ENCODE measurements around the gene DIP2B.
A peak's percentile ranks its signal among the peaks of the same experiment; 100 is the strongest.

Gene DIP2B

DNA sequence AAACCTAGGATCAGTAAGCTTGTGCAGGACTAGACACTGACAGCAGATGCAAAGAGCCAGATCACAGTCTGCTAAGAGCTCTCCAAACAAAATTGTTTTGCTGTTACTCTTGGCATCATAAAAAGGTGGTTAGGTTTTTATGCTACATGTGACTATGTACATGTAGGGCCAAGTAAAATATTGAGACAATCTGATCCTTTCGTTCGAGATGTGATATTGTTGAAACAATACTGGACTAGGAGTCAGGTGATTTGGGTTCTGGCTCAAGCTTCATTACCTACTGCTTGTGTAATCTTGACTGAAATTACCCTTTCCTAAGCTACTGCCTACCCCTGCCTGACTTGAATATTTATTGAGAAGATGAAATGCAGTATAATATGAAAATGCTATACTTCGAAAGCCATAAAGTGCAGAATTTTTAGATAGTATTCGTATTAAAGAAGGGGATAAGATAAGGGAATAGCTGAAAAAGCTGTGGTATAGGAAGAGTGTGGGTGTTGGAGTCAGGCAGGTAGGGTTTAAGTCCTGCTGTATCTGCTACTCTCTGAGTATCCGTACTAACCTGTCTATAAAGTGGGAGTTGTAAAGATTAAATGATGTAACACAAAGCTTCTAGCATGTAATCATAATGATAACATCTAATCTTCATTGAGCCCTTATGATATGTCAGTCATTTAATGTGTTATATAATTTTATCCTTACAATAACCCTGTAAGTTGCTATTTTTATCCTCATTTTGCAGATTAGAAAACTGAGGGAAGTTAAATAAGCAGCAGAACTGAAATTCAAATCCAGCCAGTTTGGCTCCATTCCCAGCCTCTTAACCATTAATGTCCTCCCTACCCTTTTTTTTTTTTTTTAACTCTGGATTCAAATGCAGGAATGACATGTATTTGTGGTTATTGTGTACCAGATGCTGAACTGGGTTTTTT lies 220.5 kb downstream of the DIP2B start:
- no peak for DNase-seq (ENCODE audit: low read depth, low spot score)

- no peak for DNase-seq (ENCODE audit: low read depth, low spot score)
These were observed 222.7 kb downstream of the DIP2B start for GRCh38 chr12:50727466-50727865.

GRCh38 chr12:50728417-50728816 lies 223.6 kb downstream of the DIP2B start:
- DNase-seq (ENCODE audit: low read depth, low spot score), result no peak

GRCh38 chr12:50728841-50729240 lies 224.1 kb downstream of the DIP2B start:
- no peak for DNase-seq (ENCODE audit: low read depth, low spot score)

DNA sequence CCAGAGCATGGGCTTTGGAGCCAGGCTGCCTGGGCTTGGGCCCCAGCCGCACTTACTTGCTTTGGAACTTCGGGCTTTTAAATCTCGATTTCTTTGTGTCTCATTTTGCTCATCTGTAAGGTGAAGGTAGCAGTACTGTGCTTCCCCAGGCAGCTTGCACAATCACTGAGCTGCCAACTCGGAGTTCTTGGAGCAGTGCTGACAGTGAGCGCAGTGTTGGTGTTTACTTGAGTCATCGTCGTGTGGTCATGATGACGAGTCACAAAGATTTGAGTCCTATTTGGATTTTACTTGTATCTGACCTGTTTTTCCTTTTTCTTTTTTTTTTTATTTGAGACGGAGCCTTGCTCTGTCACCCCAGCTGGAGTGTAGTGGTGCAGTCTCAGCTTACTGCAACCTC lies 227.8 kb downstream of the DIP2B start:
- no peak for DNase-seq (ENCODE audit: low read depth, low spot score)

DNA sequence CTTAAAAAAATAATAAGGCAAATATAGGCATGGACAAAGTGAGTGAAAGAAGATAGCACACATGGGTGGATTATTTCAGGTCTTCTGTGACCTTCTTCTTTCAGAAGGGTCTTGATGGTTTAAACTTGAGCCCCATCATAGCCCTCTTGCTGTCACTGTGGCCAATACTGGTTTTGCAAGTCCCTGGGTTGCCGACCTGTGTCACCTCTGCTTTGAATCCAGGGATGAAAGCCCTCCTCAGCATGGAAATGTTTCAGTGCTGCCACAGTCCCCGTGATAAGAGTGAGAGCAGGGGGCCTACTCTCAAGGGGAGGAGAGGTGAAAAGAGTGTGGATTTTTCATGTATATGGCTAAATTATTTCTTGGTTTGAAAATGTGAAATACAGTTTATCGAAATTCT lies 228.9 kb downstream of the DIP2B start:
- no peak for DNase-seq (ENCODE audit: low read depth, low spot score)

- DNase-seq (ENCODE audit: low read depth, low spot score), result no peak
These were observed 229.9 kb downstream of the DIP2B start for GRCh38 chr12:50734409-50735263.

- no peak for DNase-seq (ENCODE audit: low read depth, low spot score)
These were observed 234.8 kb downstream of the DIP2B start for GRCh38 chr12:50739611-50740010.

GRCh38 chr12:50740307-50740706 lies 235.5 kb downstream of the DIP2B start:
- no peak for DNase-seq (ENCODE audit: low read depth, low spot score)

GRCh38 chr12:50742776-50743175 lies 238.0 kb downstream of the DIP2B start:
- DNase-seq (ENCODE audit: low read depth, low spot score), result no peak

DNA sequence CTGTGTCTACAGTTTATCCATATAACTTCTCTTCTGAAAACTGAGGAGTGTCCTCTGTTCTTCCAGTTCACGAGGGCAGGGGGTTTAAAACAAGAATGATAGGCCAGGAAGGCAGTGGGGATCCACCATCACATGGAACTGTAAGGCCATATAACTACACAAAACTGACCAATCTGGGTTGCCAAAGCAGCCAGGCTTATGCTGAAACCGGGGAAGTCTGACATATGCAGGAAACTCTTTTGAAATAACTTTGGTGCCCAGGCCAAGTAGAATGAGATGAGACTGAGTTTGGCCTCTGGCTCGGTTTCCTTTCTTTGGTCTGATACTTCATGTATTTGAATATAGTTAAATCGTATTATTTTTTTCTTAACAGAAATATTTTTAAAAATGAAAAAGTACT lies 241.1 kb downstream of the DIP2B start:
- DNase-seq (ENCODE audit: low read depth, low spot score), result no peak

GRCh38 chr12:50746431-50746830 lies 241.6 kb downstream of the DIP2B start:
- no peak for DNase-seq (ENCODE audit: low read depth, low spot score)

GRCh38 chr12:50747817-50748216 lies 243.0 kb downstream of the DIP2B start:
- DNase-seq (ENCODE audit: low read depth, low spot score), result no peak

GRCh38 chr12:50749459-50749882 lies 244.7 kb downstream of the DIP2B start:
- no peak for DNase-seq (ENCODE audit: low read depth, low spot score)

DNA sequence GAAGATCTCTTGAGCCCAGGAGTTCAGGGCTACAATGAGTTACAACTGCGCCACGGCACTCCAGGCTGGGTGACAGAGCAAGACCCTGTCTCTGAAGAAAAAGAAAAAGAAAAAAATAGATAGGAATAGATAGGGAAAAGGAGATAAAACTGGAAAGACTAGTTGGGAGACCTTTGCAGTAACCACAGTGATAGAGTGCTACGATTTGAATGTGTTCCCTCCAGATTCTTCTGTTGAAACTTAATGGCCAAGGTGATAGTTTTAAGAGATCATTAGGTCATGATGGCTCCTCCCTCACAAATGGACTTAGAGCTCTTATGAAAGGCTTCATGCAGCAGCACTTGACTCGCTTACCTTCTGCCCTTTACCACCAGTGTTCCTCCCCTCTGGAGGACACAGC lies 245.6 kb downstream of the DIP2B start:
- no peak for DNase-seq (ENCODE audit: low read depth, low spot score)

- no peak for DNase-seq (ENCODE audit: low read depth, low spot score)
These were observed 247.3 kb downstream of the DIP2B start for GRCh38 chr12:50751948-50752721.

GRCh38 chr12:50753232-50753769 lies 248.5 kb downstream of the DIP2B start:
- DNase-seq (ENCODE audit: low read depth, low spot score), result no peak

- DNase-seq (ENCODE audit: low read depth, low spot score), result peak; percentile 74
These were observed 259.0 kb downstream of the DIP2B start, which contains the start of gene ATF1 for GRCh38 chr12:50763639-50764285. ATF1 (plus strand) TSS chr12:50764101; CDS start chr12:50780146, 16,045 bp downstream.

- DNase-seq (ENCODE audit: low read depth, low spot score), result peak; percentile 10
These were observed 259.7 kb downstream of the DIP2B start for GRCh38 chr12:50764286-50765094.

All from activated CD4-positive, CD25-positive, alpha-beta regulatory T cell treated with anti-CD3 and anti-CD28 coated beads, Interleukin-2, amount 50 U/mL, for 16 hours (primary cell).